Measurements from ENCODE around the gene FAM83G. TPM values are rescaled to one million over a fixed set of nuclear protein-coding genes. Genes with fewer than 3 reads are reported as not detected.

FAM83G gene
- total RNA-seq, 1 experiment from 2014 or later, result 38.7 TPM

DNA sequence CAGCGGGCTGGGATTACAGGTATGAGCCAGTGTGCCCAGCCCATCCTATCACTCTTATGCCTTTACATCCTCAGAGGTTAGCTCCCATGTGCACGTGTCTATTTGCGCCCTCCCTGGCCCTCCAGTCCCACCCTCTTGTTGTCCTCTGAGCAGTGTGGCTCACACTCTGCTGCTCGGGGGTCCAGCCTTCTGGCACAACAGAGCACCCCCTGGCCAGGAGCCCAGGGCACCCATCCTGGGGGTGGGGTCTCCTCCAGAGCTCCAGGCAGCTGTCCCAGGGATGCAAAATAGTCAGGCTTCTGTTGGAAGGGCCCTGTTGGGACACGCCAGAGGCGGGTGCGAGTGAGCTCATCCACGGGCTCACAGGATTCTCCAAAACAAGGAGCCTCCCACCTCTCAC, 11.7 kb upstream of the FAM83G start:
- Histone ChIP-seq H2BK5ac (ENCODE audit: insufficient read length, low read length) (no peak overlapping the region), H3K56ac (ENCODE audit: insufficient read length, low read depth, low read length) (no peak overlapping the region), H2BK15ac (ENCODE audit: low read depth, low read length) (no peak overlapping the region), H4K8ac (replicated peaks; ENCODE audit: insufficient read length, low read depth, low read length) (no peak overlapping the region), H3K79me1 (ENCODE audit: insufficient read depth, low read depth, low read length, poor library complexity, severe bottlenecking) (no peaks in the 10 kb centered on the region), H4K20me1 (ENCODE audit: control insufficient read depth, insufficient read depth, insufficient read length) (no peaks in the 10 kb centered on the region), H2BK20ac (ENCODE audit: low read depth, low read length, poor library complexity, severe bottlenecking) (no peak overlapping the region), H3K9me3 (ENCODE audit: control insufficient read depth, low read depth, low read length) (no peaks in the 10 kb centered on the region), H3K23me2 (ENCODE audit: insufficient read length, low read depth, low read length, poor library complexity, severe bottlenecking) (no peaks in the 10 kb centered on the region), H3K4me2 (ENCODE audit: insufficient read depth, insufficient read length, low read length) (no peak overlapping the region), H3K14ac (ENCODE audit: insufficient read depth, low read length) (no peak overlapping the region; the same call in 1 of the 2 replicates), H3K27me3 (ENCODE audit: insufficient read depth, low read length) (no peaks in the 10 kb centered on the region; the same call in 1 of the 2 replicates), H3K4me1 (ENCODE audit: insufficient read depth, low read length) (no peaks in the 10 kb centered on the region), H3K79me2 (ENCODE audit: insufficient read depth, low read length) (no peaks in the 10 kb centered on the region), H2BK120ac (ENCODE audit: low read depth, low read length, poor library complexity, severe bottlenecking) (no peak overlapping the region), H2BK12ac (ENCODE audit: insufficient read length, low read depth, low read length) (no peak overlapping the region), H3K4ac (ENCODE audit: low read depth, low read length) (no peak overlapping the region), H3T11ph (ENCODE audit: low read length) (no peak overlapping the region), H3K18ac (ENCODE audit: insufficient read length, low read depth, low read length) (no peak overlapping the region), H2AK5ac (ENCODE audit: insufficient read length, low read length) (no peak overlapping the region), H2AFZ (ENCODE audit: low read length) (no peak overlapping the region), H3K9ac (ENCODE audit: extremely low read depth, insufficient read length, low read length) (no peak overlapping the region), H4K5ac (ENCODE audit: insufficient read length, low read depth, low read length) (no peak overlapping the region), H3K27ac (ENCODE audit: insufficient read length, low read depth, low read length) (no peak overlapping the region), H3K23ac (ENCODE audit: insufficient read length, low read depth, low read length) (no peak overlapping the region), H4K91ac (ENCODE audit: insufficient read length, low read depth, low read length) (no peak overlapping the region)
- no peaks in the 10 kb centered on the region; a peak in 1 of 7 replicates for H3K36me3 Mint-ChIP-seq (ENCODE audit: insufficient read depth in 1 of 3, low read depth in 3 of 3)
- peak overlapping the region in 1 of 3 experiments; percentile 89; a peak in 1 of 7 replicates for H3K27ac Mint-ChIP-seq
- H3K27me3 Mint-ChIP-seq (ENCODE audit: low read depth), result peaks cover 7% of the 10 kb centered on the region
- H3K9me3 Mint-ChIP-seq, result no peaks in the 10 kb centered on the region
- peaks cover 9 to 33% of the 10 kb centered on the region in 2 experiments for H3K4me1 Mint-ChIP-seq
- TF ChIP-seq, protein P1, sequence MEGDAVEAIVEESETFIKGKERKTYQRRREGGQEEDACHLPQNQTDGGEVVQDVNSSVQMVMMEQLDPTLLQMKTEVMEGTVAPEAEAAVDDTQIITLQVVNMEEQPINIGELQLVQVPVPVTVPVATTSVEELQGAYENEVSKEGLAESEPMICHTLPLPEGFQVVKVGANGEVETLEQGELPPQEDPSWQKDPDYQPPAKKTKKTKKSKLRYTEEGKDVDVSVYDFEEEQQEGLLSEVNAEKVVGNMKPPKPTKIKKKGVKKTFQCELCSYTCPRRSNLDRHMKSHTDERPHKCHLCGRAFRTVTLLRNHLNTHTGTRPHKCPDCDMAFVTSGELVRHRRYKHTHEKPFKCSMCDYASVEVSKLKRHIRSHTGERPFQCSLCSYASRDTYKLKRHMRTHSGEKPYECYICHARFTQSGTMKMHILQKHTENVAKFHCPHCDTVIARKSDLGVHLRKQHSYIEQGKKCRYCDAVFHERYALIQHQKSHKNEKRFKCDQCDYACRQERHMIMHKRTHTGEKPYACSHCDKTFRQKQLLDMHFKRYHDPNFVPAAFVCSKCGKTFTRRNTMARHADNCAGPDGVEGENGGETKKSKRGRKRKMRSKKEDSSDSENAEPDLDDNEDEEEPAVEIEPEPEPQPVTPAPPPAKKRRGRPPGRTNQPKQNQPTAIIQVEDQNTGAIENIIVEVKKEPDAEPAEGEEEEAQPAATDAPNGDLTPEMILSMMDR (conservative IDR thresholded peaks at IDR 0.05), result no peak
- H3K4me3 Mint-ChIP-seq, result no peak overlapping the region
- DNase-seq, result no peak
- WGBS (ENCODE audit: extremely low coverage, insufficient read length, low lambda C conversion rate), result no CpG with 5 or more reads among the region's 8 CpGs
